Activated CD8-positive, alpha-beta memory T cell treated with anti-CD3 and anti-CD28 coated beads, Interleukin-2, amount 50 U/mL, for 4 hours (primary cell): Measurements from ENCODE around the gene ZBTB20.
A peak's percentile ranks its signal among the peaks of the same experiment; 100 is the strongest.

ENCODE experiments used
- DNase-seq: peaks from one replicate; pipeline ENCODE4 v3.0.0-alpha.2; 2020

The ZBTB20 gene

DNA sequence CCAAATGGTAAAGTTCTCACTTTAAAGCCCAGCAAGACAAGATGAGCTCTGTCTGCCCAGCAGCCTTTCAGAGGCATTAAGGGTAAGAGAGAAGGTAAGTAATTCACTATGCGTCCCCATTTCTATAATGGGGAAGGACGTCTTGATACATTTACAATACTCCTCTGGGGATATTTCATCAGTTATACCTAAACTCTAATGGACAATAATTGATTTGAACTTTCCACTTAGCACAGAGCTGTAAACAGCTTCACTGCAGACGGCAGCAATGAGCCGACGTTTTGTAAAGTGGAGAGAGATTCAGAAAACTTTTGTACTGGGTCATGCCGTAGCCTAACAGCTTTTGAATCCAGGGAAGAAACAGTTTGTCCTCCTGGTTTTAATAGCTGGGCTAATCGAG is 725.9 kb downstream of the ZBTB20 start:
- no peak for DNase-seq

GRCh38 chr3:114420072-114420471 is 727.0 kb downstream of the ZBTB20 start:
- no peak for DNase-seq

- no peak for DNase-seq
Observed at GRCh38 chr3:114418724-114419543, 728.2 kb downstream of the ZBTB20 start.

DNA sequence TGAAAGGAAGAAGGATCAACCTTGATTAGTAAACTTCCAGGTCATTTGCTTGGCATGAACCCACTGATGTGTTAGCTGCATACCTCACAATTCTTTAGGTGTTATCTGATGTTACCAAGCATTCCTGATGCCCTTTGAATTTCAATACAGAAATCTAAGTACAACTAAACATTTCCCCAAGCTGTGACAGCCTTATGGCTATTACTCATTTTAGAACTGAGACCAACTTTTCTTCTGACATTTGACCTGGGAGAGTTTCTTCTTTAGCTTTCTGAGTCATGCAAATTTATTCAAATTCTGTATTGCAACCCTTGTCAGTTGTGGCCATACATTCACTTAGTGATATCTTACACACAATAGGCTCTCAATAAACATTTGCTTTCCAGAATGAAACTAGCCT is 729.0 kb downstream of the ZBTB20 start:
- DNase-seq = no peak

GRCh38 chr3:114417675-114418074 is 729.4 kb downstream of the ZBTB20 start:
- DNase-seq = no peak

- DNase-seq = no peak
Observed at GRCh38 chr3:114417265-114417664, 729.8 kb downstream of the ZBTB20 start.

DNA sequence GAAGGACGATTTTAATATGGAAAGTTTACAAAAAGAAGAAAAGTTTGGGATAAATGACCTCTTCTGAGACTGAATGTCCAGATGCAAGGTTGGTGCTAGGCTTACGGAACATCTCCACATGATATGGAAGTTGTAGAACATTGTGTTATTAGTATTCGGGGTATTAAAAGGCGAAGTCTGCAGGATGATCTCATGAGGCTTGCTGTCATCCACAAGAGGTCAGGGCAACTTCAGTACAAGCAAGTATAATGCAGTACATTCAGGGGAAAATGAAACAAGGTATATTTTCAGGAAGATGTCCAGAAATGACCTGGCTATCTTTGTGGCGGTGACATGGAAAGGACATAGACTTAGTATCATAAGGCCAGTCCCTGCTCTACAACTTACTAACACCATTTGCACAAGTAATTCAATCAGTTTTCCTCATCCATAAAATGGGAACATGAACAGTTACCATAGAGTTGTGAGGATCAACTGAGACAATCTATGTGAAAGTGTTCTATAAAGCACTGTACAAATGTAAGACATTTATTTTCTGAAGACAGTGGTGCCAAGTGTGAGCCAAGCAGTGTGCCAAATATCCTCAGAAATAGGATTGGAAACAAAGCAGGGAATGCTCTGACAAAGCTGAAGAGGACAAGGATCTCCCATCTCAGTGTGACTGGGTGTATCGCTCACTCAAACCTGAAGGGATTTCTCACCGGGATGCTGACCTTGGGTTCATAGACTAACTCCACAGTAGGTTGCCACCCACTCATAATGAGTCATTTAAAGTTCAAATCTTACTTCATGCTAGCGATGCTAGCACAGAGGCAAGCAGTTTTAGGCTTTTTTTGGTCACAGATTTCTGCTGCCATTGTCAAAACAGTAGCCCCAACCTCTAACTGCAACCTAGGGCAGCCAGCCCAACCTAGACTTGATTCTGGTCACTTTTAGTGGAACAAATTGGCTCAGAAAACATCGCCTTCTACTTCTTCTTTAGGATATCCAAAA is 735.0 kb downstream of the ZBTB20 start:
- DNase-seq = no peak

- no peak for DNase-seq
Observed at GRCh38 chr3:114411190-114411668, 735.9 kb downstream of the ZBTB20 start.

DNA sequence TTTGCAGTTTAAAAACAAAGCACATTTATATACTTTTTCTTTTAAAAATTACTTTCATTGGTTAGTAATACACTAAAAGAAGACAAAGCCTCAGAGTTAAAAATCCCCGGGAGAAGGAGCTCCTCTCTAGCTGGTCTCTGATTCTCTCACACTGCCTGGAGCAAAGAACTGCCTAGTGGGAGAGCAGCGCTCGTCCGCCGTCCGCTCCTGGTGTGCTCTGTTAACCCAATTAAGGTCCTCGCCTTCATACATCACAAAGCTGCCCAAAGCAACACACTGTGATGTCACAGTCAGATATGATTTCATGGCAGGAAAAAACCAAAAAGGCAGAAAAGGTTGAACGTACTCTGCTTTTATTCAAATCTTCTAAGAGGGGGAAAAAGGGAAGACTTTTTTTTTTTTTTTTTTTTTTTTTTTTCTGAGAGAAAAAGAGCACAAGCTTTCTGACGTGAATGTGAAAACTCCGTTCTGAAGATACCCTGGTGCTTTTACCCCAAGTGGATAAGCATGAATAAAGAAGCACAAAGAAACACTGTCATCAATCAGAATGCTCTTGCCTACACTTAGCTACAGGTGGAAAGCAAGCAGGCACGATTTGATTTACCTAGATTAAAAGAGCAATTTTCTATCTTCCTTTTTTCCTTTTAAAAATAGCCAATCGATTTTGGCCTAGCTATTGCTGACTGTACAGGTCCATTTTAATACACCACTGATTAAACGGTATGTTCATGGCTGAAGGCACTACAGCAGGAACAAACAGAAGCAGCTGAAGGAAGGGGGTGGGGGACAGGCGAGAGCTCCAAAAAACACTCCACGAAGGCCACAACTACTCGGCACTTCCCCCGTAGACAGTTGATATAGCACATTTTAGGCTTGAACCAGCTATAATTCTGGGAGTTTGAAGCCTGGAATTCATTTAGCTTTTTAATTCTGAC is 738.1 kb downstream of the ZBTB20 start:
- DNase-seq = no peak

DNA sequence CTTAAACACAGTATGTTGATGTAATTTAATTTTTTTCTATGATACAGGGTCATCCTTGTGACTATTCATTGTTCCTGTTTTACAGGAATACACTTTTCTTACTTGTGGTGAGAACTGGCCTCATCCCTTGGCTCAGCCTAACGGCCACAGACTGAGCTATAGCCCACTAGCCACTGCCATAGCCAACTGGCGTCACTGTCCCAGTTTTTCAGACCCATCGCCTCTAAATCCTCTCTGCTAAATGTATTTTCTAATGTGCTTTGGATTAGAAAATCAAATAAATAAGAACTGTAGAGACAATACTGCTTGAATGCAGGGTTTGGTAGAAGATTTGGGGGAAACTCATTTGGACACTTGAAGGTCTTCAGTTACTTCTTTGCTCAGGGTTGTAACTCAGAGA is 740.2 kb downstream of the ZBTB20 start:
- no peak for DNase-seq

DNA sequence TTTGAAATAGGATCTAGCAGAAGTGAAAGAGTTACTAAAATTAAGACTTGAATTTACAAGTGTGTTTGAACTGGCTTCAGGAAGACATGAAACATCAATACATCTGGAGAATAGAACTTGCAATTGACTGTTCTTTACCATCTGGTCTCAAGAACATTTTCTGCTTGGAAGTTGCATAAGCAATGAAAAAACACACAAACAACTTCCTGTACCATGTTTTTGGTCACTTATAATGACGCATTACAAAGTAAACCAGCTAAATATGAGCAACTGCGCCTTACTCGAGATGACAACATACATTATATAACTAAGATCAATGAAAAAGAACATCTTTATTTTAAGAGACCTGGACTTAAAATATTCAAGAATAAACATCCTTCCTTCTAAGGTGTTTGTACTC is 740.8 kb downstream of the ZBTB20 start:
- no peak for DNase-seq

- DNase-seq = no peak
Observed at GRCh38 chr3:114405202-114405990, 741.7 kb downstream of the ZBTB20 start.

DNA sequence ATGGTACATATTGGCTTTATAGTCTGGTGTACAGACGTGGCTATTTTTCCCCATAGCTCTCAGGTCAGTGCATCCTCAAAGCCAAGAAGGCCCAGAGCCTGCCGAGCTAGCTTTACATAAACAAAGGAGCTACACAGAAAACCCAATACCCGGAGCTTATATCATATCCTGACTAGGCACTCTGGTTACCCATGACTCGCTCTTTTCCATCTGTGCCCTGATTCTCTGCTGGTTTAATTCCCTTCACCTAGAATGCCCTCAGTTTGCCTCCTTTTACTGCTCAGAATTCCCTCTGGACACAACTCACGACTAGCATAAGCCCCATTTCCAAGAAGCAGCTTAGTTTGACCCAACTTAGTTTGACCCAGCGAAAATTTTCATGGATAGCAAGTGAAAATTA is 742.5 kb downstream of the ZBTB20 start:
- DNase-seq = no peak

DNA sequence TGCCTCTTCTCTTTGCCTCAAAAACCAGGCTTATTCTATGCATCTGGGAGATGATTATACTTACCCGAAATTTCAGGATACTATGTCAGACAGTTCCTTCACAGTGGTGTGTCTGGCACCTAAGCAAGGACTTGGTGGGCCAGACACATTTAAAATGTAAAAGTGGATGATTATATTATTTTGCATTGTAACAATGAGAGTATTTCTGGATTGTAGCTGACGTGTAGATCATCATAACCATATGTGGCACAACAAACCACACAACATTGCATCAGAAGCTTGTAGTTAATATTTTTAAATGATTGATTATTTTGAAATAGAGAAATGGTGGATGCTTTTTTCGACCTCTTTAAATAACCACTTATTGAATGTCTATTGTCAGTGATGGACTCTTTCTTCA is 744.2 kb downstream of the ZBTB20 start:
- DNase-seq = no peak

DNA sequence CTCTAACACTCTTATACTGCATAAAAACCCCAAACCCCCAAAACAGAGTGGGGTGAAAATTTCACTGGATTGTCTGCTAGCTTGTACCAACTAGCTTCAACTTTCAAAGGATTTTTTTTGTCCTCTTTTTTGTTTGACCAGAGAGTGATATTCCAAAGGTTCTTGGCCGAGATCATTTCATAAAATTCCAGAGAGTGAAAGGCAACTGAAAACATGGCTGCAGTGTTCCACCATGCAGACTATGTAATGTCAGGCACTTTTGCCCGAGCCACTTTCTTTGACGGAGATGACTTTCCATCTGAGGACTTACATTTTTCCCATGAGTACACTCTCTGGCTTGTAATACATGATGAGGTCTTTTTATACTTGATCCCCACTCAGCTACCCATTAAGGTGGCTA is 745.7 kb downstream of the ZBTB20 start:
- DNase-seq = no peak

- DNase-seq = no peak
Observed at GRCh38 chr3:114400371-114400770, 746.7 kb downstream of the ZBTB20 start.

- no peak for DNase-seq
Observed at GRCh38 chr3:114394551-114394950, 752.5 kb downstream of the ZBTB20 start.

- DNase-seq = no peak
Observed at GRCh38 chr3:114393367-114394072, 753.6 kb downstream of the ZBTB20 start.

- no peak for DNase-seq
Observed at GRCh38 chr3:114392831-114393230, 754.3 kb downstream of the ZBTB20 start.

GRCh38 chr3:114389156-114389555 is 757.9 kb downstream of the ZBTB20 start:
- DNase-seq = peak; percentile 20

GRCh38 chr3:114384558-114384903 is 762.6 kb downstream of the ZBTB20 start:
- DNase-seq = no peak
